GM18511 (cell line): ENCODE measurements around the gene ARHGAP6.
"Not testable (repeated sequence)": the region's sequence is repeated elsewhere in the genome, so short reads cannot be mapped to it uniquely, and the experiment has no call there.

Experiments used
- ATAC-seq: cut with Tn5 transposase; IDR thresholded peaks from one replicate; pipeline ENCODE4 v1.9.1; 2021; ENCODE audit warnings: mild to moderate bottlenecking, moderate library complexity; ENCODE audit not compliant: unreplicated experiment

Gene ARHGAP6

DNA sequence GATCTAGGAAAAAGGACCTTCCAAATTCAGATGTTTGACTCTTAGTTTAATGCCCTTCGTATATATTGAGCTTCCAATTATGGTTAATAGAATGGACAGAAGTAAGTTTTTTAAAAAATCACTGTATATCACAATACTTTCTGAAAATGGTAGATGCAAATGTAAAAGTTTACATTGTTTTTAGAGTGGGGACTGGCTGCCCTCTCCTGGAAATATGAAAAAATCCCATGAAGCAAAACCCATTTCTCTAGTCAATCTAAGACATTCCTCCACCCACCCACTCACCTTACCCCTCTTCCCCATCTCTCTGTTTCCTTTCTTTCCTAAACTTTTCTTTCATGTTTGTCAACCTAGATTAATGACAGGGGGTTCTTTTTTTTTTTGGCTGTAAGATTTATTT lies 134.5 kb downstream of the ARHGAP6 start:
- no peak for ATAC-seq

- ATAC-seq, result no peak
These were observed 135.1 kb downstream of the ARHGAP6 start for GRCh38 chrX:11530621-11531020.

DNA sequence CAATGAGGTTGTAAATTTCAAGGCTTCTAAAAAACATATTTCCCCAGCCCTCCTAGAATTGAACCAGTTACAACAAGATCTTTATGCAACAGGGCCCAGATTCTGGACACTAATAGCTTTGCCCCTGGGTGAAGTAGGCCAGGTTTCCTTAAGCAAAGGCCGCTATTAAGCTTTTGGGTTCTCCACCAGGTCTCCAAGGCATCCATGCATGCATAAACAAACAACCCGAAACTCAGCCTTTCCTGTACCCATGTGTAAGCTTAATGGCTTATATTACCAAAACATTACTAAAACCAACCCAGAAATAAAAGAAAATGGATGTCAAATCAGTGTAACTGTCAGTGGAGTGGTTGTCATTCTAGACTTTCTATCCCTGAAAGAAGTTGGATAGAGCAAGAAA lies 137.1 kb downstream of the ARHGAP6 start:
- ATAC-seq, result peak; percentile 52

DNA sequence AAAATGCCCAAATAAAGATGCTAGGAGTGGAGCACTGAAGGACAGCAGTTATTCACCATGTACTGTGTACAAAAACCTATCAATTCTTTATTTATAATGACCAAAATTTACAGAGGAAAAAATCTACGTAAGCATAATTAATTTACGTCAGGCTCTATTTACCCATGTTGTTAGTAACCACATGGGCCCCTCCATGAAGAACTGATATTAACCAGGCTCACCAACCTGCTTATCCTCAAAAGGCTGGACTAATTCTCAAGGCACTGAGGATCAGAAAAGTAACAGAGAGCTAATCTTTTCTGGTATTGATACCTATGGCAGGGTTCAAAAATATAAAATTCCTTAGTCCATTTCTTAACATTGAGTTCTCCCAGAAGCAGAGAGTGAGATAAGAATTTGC lies 140.0 kb downstream of the ARHGAP6 start:
- no peak for ATAC-seq

GRCh38 chrX:11519234-11519633 lies 146.5 kb downstream of the ARHGAP6 start:
- not testable (repeated sequence) for ATAC-seq

GRCh38 chrX:11509786-11510185 lies 155.9 kb downstream of the ARHGAP6 start:
- ATAC-seq, result no peak

DNA sequence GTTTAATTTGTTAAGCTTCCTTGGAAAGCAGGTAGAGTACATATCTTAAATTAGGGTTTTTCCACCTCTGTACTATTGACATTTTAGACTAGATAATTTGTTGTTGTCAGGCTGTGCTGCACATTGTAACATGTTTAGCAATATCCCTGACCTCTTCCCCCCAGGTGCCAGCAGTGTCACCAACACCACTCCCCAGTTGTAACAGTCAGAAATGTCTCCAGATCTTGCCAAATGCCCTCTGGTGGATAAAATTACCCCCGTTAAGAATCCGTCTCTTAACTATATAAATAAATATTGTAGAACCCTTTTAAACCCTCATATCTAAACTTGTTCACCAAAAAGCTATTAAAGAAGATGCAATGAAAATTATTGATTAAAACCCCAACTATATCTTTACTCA lies 161.5 kb downstream of the ARHGAP6 start:
- no peak for ATAC-seq

DNA sequence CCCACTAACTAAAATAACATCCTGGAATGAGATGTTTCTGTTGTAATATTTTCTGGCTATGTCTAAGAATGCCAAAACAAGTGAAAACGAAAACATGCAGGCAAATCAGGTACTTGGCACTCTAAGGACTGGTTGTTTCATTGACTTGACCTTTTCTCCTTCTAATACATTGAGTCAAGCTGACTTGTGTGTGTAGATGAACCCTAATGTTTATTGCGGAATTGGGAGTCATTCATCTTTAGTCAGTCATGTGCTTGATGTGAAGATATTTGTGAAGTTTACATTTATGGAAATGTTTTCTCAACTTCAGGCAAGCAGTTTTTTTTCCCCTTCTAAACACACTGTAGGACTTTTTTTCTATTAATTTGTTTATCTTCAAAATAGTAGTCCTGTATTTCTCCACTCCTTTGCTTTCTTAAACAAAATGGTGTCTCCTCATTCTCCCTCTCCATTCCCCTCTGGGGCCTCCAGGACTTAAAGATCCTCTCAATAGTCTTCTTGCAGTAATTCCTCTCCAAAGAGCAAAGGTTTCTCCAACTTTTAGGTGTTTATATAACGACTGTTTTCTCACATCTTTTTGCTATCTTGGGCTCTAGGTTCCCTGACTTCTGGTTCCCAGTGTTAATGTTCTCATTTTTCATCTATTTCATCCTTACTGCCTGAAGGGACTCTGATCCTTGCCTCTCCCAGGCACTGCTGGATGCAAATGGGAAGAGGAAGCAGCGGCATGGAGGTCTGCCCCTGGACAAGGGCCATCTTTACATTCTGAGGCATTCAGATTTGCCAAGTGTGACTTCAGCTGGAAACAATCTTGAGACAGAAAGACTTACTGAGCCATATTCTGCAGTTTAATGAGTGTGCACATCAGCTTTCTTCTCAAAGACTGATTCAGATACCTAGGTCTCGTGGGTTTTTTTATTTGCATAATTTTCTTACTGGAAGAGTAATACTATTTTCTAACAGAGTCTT lies 166.4 kb downstream of the ARHGAP6 start:
- no peak for ATAC-seq

- ATAC-seq, result not testable (repeated sequence)
These were observed 174.3 kb downstream of the ARHGAP6 start for GRCh38 chrX:11491375-11491774.

- ATAC-seq, result no peak
These were observed 181.4 kb downstream of the ARHGAP6 start for GRCh38 chrX:11484290-11484689.

GRCh38 chrX:11481035-11481434 lies 184.7 kb downstream of the ARHGAP6 start:
- no peak for ATAC-seq

- no peak for ATAC-seq
These were observed 185.1 kb downstream of the ARHGAP6 start for GRCh38 chrX:11480626-11481025.

DNA sequence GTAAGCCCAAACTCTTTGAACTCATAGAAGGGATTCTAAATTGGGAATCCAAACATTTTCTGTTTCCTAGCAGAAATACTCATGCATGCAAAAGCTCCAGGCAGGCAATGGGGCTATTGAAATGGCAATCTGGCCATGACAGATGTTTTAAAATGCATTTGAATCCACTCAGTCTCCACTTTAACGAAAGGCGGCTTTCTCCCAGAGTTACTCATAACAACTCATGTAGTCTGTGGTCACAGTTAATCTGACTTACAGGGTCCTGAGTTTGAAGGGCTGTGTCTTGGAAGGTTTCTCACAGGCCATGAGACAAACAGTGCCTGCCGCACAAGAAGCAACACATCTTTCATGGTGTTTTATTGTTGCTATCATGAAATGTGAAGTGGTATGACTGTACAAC lies 186.8 kb downstream of the ARHGAP6 start:
- no peak for ATAC-seq

GRCh38 chrX:11478026-11478425 lies 187.7 kb downstream of the ARHGAP6 start:
- no peak for ATAC-seq

- no peak for ATAC-seq
These were observed 191.1 kb downstream of the ARHGAP6 start for GRCh38 chrX:11474576-11474975.

DNA sequence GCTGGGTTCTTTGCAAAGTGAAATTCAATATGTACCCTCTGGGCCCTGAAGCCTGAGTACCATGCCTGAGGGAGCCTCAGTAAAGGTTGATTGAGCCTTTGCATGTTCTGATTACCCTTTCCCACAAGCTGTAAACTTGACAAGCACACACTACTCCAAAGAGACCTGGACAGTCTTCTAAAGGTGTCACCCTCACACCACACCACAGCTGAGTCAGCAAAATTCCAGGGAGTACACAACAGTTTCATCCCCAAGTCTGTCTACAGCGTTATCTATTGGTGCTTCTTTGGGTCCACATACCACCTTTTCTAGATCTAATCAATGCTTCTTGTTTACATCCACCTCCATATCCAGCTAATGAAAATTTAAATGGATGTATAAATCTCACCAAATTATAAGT lies 191.7 kb downstream of the ARHGAP6 start:
- no peak for ATAC-seq

- ATAC-seq, result no peak
These were observed 192.8 kb downstream of the ARHGAP6 start for GRCh38 chrX:11472879-11473278.

DNA sequence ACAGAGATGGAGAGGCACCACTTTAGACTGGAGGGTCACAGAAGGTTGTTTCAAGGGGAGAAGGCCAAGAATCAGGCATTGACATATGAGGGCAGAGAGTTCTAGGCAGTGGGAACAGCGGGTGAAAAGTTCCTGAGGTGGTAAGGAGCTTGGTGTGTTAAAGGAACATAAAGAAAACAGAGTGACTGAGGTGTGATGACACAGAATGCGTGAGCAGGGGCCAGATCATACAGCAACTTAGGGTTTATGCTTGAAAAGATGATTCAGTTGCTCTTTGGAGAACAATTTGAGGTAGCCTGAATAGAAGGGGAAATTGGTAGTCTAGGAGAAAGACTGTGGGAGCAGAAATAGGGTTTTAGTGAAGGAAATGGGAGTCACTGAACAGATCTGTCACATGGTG lies 193.3 kb downstream of the ARHGAP6 start:
- ATAC-seq, result no peak

DNA sequence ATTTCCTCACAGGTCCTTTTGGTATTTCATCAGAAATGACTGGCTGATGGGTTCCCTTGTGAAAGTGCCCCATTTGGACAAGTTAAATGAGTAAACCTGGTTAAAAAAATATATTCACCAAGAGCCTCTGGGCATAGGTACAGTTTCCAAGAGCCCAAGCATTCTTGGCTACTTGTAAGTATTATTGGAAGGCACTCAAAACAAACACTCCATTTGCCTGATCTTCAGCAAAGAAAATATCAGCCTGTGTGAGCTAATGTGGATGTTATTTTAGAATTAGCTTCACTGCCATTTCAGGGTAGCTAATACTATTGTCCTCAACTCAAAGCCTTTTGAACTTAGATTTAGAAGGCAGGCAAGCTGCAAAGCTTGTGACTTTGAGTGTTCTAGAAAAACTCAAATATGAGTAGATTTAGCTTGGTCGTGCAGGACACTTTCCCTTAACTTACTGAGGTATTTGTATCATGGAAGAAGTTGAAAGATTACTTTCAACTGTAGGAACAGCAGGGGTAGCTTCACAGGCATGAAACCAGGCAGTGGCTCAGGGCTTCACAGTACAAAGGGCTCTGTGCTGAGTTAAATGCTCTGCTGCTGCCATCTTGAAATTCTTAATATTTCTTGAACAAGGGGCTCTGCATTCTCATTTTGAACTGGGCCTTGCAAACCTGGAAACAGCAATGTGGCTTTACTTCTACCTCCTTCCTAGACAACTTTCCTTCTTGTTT lies 195.3 kb downstream of the ARHGAP6 start:
- no peak for ATAC-seq

DNA sequence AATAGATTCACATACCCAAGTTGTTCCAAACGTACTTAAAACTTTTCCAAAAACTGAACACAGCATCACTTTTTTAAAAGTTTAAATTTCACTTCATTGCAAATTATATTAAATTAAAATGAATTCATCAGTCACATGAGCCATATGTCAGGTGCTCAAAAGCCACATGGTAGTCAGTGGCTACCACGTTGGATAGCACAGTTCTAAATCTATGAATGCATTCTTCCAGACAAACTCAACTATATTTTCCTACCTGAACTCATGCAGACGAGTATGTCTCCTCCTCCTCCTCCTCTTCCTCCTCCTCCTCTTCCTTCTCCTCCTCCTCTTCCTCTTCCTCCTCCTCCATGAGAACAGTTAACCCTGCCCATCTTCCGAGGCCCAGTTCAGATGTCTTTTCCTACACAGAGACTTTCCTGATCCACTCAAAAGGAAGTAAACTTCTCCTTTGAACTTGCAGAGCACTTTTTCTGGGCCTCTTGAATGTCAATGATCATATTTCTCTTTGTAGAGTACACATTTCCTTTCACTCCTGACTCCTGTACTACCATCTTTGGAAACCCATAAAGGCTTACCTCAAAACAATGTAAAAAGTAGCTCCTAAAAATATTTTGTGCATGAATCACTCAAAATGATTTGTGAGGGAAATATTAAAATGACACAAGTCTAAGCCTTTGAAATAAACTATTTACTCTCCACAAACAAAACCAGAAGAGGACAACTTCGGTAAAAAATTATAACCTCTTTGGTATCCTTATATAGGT lies 199.9 kb downstream of the ARHGAP6 start:
- ATAC-seq, result no peak

- ATAC-seq, result no peak
These were observed 200.8 kb downstream of the ARHGAP6 start for GRCh38 chrX:11464836-11465463.
